ENCODE results near the gene PARN. TPM values are rescaled to one million over a fixed set of nuclear protein-coding genes. Genes with fewer than 3 reads are reported as not detected.

The PARN gene
- polyA plus RNA-seq, 3 donors, result 18.4 to 24.4 (median 19.1) TPM

DNA sequence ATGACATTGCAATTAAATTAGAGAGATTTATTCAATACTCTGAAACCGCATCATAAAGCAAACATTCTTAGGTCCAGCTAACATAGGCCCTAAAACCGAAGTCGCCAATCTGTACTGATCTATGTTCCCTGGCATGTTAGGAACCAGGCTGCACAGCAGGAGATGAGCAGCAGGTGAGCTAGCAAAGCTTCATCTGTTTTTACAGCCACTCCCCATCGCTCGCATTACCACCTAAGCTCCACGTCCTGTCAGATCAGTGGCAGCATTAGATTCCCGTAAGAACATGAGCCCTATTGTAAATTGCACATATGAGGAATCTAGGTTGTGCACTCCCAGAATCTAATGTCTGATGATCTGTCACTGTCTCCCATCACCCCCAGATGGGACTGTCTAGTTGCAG lies 91.5 kb downstream of the PARN start:
- no CpG with 5 or more reads among the region's 7 CpGs for WGBS (ENCODE audit: insufficient coverage)
- H3K36me3 ChIP-seq (replicated peaks in 1 of 2; ENCODE audit: control insufficient read depth in 1 of 2, insufficient read depth in 2 of 2, low read length in 2 of 2), result peaks cover 13 to 43% of the 10 kb centered on the region in 2 donors
- Mint-ChIP-seq H3K9me3 (peaks cover 12 to 17% (median 16%) of the 10 kb centered on the region in 7 donors), H3K4me1 (peaks cover 3% of the 10 kb centered on the region), H3K27me3 (ENCODE audit: low read depth in 3 of 3) (no peaks in the 10 kb centered on the region), H3K4me3 (no peak overlapping the region), H3K36me3 (peaks cover 29 to 40% of the 10 kb centered on the region in 2 donors), H3K27ac (no peak overlapping the region)
- H3K4me1 ChIP-seq (ENCODE audit: control insufficient read depth in 1 of 2, insufficient read depth in 2 of 2, low read length in 2 of 2), result no peaks in the 10 kb centered on the region
- H3K79me2 ChIP-seq (ENCODE audit: insufficient read depth, low read length), result no peaks in the 10 kb centered on the region
- DNase-seq, result no peak
- no peaks in the 10 kb centered on the region for H3K27me3 ChIP-seq (ENCODE audit: control insufficient read depth in 2 of 2, insufficient read depth in 2 of 2, low read length in 2 of 2)
- H4K20me1 ChIP-seq (ENCODE audit: insufficient read depth, low read length), result no peaks in the 10 kb centered on the region
- H3K9ac ChIP-seq (ENCODE audit: insufficient read depth, low read length, poor library complexity, severe bottlenecking), result no peak overlapping the region
- TF ChIP-seq, protein P1, sequence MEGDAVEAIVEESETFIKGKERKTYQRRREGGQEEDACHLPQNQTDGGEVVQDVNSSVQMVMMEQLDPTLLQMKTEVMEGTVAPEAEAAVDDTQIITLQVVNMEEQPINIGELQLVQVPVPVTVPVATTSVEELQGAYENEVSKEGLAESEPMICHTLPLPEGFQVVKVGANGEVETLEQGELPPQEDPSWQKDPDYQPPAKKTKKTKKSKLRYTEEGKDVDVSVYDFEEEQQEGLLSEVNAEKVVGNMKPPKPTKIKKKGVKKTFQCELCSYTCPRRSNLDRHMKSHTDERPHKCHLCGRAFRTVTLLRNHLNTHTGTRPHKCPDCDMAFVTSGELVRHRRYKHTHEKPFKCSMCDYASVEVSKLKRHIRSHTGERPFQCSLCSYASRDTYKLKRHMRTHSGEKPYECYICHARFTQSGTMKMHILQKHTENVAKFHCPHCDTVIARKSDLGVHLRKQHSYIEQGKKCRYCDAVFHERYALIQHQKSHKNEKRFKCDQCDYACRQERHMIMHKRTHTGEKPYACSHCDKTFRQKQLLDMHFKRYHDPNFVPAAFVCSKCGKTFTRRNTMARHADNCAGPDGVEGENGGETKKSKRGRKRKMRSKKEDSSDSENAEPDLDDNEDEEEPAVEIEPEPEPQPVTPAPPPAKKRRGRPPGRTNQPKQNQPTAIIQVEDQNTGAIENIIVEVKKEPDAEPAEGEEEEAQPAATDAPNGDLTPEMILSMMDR (IDR thresholded peaks at IDR 0.05), result no peak
- intact Hi-C loops (cut with micrococcal nuclease), result no loop called here
- no peak overlapping the region for H3K27ac ChIP-seq (ENCODE audit: low read depth in 1 of 2, low read length in 2 of 2)
- H3K4me2 ChIP-seq (replicated peaks; ENCODE audit: extremely low read depth, low read length, poor library complexity, severe bottlenecking), result no peak overlapping the region
- peaks cover 12 to 14% of the 10 kb centered on the region in 2 donors for H3K9me3 ChIP-seq (replicated peaks in 1 of 2; ENCODE audit: control insufficient read depth in 1 of 2, insufficient read depth in 1 of 2, low read length in 2 of 2)
- H3K4me3 ChIP-seq (replicated peaks in 1 of 3; ENCODE audit: low read depth in 2 of 3, low read length in 3 of 3), result no peak overlapping the region
- no peak overlapping the region for H2AFZ ChIP-seq (ENCODE audit: insufficient read depth, low read depth, low read length, poor library complexity, severe bottlenecking)

DNA sequence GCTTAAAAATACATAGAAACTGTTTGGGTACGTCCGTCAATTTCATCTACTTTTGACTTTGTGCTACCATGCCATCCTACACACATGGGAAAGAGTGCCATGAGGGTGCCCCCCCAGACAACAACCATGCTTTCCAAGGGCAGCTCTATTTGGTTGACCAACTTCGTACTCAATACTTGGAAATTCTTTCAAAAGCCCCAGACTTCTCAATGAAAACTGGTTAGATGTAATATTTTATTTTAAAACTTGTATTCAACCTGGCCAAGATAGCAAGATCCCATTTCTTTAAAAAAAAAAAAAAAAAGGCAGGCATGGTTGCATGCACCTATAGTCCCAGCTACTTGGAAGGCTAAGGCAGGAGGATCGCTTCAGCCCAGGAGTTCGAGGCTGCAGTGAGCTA lies 98.4 kb downstream of the PARN start:
- no peak overlapping the region for H3K27ac Mint-ChIP-seq
- Histone ChIP-seq H3K27me3 (ENCODE audit: control insufficient read depth in 2 of 2, insufficient read depth in 2 of 2, low read length in 2 of 2) (no peaks in the 10 kb centered on the region), H3K79me2 (ENCODE audit: insufficient read depth, low read length) (no peaks in the 10 kb centered on the region), H2AFZ (ENCODE audit: insufficient read depth, low read depth, low read length, poor library complexity, severe bottlenecking) (no peak overlapping the region), H3K27ac (ENCODE audit: low read depth in 1 of 2, low read length in 2 of 2) (no peak overlapping the region), H3K9me3 (replicated peaks in 1 of 2; ENCODE audit: control insufficient read depth in 1 of 2, insufficient read depth in 1 of 2, low read length in 2 of 2) (no peaks in the 10 kb centered on the region), H3K4me3 (replicated peaks in 1 of 3; ENCODE audit: low read depth in 2 of 3, low read length in 3 of 3) (no peak overlapping the region), H3K36me3 (replicated peaks in 1 of 2; ENCODE audit: control insufficient read depth in 1 of 2, insufficient read depth in 2 of 2, low read length in 2 of 2) (peaks cover 2 to 22% of the 10 kb centered on the region in 2 donors), H3K4me1 (ENCODE audit: control insufficient read depth in 1 of 2, insufficient read depth in 2 of 2, low read length in 2 of 2) (peaks cover 4% of the 10 kb centered on the region in 2 donors), H4K20me1 (ENCODE audit: insufficient read depth, low read length) (peaks cover 5% of the 10 kb centered on the region), H3K4me2 (replicated peaks; ENCODE audit: extremely low read depth, low read length, poor library complexity, severe bottlenecking) (no peak overlapping the region), H3K9ac (ENCODE audit: insufficient read depth, low read length, poor library complexity, severe bottlenecking) (no peak overlapping the region)
- peaks cover 21 to 35% of the 10 kb centered on the region in 2 donors for H3K36me3 Mint-ChIP-seq
- H3K4me1 Mint-ChIP-seq, result peaks cover 9% of the 10 kb centered on the region
- no peak overlapping the region for H3K4me3 Mint-ChIP-seq
- H3K9me3 Mint-ChIP-seq, result peaks cover 0 to 2% (median 0%) of the 10 kb centered on the region in 7 donors
- intact Hi-C loops (cut with micrococcal nuclease), result no loop called here
- no peak for DNase-seq
- TF ChIP-seq, protein P1 (IDR thresholded peaks at IDR 0.05), result no peak
- H3K27me3 Mint-ChIP-seq (ENCODE audit: low read depth in 3 of 3), result no peaks in the 10 kb centered on the region
- WGBS (ENCODE audit: insufficient coverage), result 90% methylated on average over 2 of the region's 5 CpGs

Measured in CD14-positive monocyte (primary cell).